T-helper 1 cell (primary cell): ENCODE results near the gene PDCD4.

Source experiments
- DNase-seq, 5 donors: peaks; one replicate each; pipeline ENCODE4 v3.0.0-alpha.2; 2012 to 2020

PDCD4 gene

GRCh38 chr10:110919971-110920881 lies 48.5 kb downstream of the PDCD4 start:
- peak in 2 of 5 donors; percentile 13 to 28 for DNase-seq

- peak in 1 of 5 donors; percentile 1 for DNase-seq
These were observed 52.2 kb downstream of the PDCD4 start for GRCh38 chr10:110923856-110924493.

GRCh38 chr10:110927461-110927860 lies 55.7 kb downstream of the PDCD4 start:
- no peak for DNase-seq

- DNase-seq, result no peak
These were observed 60.1 kb downstream of the PDCD4 start for GRCh38 chr10:110931769-110932381.

- no peak for DNase-seq
These were observed 60.9 kb downstream of the PDCD4 start for GRCh38 chr10:110932505-110933180.

GRCh38 chr10:110936757-110937156 lies 65.0 kb downstream of the PDCD4 start:
- DNase-seq, result no peak

GRCh38 chr10:110939419-110939818 lies 67.7 kb downstream of the PDCD4 start:
- no peak for DNase-seq

GRCh38 chr10:110944792-110945396 lies 73.2 kb downstream of the PDCD4 start:
- DNase-seq, result no peak

- DNase-seq, result no peak
These were observed 74.8 kb downstream of the PDCD4 start for GRCh38 chr10:110946496-110946895.

GRCh38 chr10:110947061-110947595 lies 75.4 kb downstream of the PDCD4 start:
- no peak for DNase-seq
